Measurements from ENCODE around the gene ACR.

GRCh38 chr22:50735739-50736030 lies 2.3 kb upstream of the ACR start:
- TF ChIP-seq CTCF (conservative IDR thresholded peaks at IDR 0.05) (no peak), EZH2 (IDR thresholded peaks at IDR 0.05; ENCODE audit: low read depth) (no peak)

Measured in PC-9 (cell line).